GM18502 (cell line): ENCODE results near the gene GPRIN2.

Experiments used
- ATAC-seq: cut with Tn5 transposase; IDR thresholded peaks from one replicate; pipeline ENCODE4 v1.9.1; 2021; ENCODE audit warnings: mild to moderate bottlenecking; ENCODE audit not compliant: unreplicated experiment, poor library complexity

The GPRIN2 gene

DNA sequence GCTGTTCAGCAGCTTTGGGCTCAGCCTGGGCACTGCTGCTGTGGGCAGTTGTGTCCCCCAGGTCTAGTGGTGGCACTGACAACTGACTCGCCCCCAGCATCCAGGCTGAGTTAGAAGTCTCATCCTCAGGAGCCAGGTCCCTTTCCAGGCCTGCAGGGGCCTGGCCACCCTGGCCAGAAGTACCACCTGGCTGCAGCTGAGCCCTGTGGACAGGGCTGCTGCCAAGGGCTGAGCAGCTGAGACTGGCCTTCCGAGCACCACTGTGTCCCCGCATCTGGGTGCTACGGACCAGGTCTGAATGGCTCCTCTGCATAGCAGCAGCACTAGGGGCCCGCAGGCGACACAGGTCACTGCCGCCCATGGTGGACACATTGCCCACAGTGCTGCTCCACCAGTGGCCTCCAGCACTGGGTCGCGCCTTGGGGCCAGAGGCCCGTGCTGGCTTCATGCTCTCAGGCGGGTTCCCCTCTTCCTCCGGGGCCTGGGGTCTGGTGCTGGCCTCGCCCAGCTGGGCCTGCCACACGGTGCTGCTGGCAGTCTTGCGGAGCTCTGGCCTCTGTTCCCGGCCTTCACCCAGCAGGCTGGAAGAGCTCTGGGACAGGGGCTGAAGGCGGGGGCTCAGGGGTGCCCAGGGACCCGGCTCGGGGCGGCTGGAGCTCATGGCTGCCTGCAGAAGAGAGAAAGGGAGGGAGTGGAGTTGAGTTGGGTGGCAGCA is 6.2 kb downstream of the GPRIN2 start:
- no peak for ATAC-seq

DNA sequence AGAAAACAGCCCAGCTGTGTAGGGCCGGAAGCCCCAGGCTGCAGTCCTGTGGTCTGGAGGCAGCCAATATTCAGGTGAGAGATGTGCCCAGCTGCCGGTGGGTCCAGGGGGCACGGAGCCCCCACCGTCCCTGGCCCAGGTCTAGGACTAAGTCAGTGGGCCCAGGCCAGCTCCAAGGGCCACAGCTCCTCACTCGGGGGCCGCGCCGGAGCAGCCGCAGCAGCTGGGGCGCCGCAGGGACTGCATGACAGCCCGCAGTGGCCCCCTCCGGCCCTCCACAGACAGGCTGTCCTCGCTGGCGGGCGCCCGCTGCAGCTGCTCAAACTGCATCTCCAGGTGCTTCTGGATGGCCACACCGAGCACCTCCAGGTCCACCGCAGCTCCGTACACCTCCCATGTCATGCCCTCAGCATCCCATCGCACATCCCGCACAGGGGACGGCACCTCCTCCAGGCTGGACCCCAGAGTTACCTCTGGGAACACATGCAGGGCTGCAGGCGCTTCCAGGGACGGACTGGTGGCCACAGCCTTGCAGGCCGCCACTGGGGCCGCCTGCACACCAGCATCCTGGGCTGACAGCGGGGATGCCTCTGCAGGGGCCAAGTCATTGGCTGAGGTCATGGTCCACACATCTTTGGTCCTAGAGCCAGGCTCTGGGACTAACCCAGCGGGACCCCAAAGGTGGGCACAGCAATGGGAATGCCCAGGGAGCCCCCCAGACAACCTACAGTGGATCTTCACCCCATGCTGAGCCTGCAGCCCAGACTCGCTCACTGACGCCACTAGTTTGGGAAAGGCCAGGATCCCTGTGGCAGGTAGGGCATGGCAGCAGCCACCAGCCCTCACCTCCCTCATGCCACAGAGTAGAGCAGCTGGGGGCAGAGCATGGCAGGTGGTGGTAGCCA is 7.0 kb downstream of the GPRIN2 start:
- ATAC-seq = no peak

GRCh38 chr10:46548498-46549090 is 7.9 kb downstream of the GPRIN2 start:
- ATAC-seq = no peak

- no peak for ATAC-seq
Observed at GRCh38 chr10:46547541-46548497, 8.6 kb downstream of the GPRIN2 start.

DNA sequence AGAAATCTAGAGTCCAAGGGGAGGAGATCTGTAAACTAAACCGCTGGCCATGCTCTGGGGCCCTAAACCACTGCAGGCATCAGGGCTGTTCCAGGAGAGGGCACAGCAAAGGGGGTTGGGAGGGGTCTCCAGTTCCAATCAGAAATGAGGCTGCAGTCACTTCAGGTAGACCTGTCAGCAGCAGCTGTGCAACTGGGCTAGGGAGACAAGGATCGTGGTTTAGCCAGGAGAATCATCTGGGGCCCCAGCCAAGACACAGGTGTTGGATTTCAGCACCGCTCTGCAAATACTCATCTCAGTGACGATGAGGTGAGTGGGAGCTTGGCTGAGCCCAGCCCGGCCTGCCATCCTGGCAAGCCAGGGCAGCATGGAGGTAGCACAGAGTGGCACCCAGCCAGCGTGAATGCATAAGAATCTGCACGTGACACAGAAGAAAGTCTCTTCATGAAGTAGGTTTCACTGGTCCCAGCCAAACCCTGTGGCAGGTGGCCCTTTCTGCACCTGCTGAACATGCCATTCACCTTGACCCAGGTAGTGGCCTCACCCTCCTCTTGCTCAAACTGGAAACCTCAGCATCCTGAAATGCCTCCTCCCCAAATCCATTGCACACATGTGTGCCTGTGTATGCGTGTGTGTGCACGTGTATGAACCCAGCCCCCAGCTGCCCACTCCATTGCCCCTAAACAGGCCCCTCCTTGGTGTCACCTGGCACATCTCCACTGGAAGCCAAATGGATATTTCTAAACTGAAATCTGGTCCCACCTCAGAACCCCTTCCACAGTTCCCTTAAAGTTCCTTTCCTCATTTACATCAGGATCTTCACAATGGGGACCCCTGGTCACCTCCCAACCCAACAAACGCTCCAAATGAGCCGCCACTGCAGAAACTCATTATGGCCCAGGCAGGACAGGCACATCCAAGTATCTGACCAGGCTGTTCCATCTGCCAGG is 9.6 kb downstream of the GPRIN2 start:
- ATAC-seq = no peak

GRCh38 chr10:46545861-46546590 is 10.4 kb downstream of the GPRIN2 start:
- no peak for ATAC-seq

- no peak for ATAC-seq
Observed at GRCh38 chr10:46544989-46545791, 11.3 kb downstream of the GPRIN2 start.

- no peak for ATAC-seq
Observed at GRCh38 chr10:46543466-46544377, 12.7 kb downstream of the GPRIN2 start.

DNA sequence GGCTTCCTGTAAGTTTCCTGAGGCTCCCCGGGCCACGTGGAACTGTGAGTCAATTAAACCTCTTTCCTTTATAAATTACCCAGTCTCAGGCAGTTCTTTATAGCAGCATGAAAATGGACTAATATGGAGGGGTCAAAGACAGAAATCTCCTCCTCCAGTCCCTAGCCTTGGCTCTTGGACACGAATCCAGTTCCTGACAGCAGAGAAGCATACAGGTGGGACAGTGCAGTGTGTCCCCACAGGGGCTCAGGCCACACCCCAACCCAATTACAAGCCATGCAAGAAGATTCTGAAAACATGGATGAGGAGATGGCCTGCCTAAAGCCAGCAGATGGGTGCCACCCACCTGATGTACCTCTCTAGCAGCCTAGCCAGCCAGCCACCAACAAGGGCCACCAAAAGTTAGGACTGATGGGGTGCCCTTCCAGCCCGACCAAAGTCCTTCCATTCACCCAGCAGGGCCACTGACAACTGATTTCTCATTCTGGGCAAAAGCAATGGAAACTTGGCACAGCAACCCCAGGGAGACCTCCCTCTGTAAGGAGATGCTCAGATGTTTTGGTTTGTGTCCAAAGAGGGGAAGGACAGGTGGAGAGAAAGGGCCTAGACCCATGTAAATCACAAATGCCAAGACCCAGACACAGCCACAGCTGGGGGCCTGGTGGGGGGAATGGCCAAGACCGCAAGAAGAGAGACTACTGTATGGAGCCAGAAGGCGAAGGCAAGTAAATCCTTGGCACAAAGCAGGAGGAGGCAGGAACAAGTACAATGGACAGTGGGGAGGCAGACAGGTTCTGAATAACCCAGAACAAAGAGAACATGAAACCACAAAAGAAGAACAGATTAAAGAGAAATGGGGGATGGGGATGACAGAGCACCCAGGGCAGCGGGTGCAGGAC is 13.6 kb downstream of the GPRIN2 start:
- ATAC-seq = no peak

DNA sequence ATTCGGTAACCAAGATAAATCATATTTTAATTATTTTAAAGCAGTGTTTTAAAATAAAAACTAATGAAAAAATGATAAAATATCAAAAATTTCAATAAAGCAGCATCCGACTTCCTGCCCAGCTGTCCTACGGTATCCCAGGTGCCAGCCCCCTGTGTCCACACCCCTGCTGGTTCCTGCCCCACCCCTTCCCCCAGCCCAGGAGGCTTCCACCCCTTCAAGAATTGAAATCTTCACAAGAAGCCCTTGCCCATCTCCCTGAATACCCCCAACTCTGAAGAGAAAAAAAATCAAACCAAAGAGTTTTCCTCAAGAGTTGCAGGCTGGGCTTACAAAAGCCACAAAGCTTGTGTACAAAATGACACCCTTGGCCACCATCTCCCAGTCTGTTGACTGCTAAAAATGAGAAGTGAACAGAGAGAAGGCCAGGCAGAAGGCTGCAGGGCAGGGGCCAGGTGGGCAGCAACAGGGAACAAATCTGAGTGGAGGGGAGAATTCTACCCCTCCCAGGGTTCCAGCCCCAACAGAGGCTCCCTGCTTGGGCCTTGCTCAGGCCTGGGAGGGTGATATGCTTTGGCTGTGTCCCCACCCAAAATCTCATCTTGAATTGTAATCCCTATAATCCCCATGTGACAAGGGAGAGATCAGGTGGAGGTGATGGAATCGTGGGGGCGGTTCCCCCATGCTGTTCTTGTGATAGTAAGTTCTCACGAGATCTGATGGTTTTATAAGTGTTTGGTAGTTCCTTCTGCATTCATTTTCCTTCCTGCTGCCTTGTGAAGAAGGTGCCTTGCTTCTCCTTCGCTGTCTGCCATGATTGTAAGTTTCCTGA is 14.5 kb downstream of the GPRIN2 start:
- no peak for ATAC-seq

DNA sequence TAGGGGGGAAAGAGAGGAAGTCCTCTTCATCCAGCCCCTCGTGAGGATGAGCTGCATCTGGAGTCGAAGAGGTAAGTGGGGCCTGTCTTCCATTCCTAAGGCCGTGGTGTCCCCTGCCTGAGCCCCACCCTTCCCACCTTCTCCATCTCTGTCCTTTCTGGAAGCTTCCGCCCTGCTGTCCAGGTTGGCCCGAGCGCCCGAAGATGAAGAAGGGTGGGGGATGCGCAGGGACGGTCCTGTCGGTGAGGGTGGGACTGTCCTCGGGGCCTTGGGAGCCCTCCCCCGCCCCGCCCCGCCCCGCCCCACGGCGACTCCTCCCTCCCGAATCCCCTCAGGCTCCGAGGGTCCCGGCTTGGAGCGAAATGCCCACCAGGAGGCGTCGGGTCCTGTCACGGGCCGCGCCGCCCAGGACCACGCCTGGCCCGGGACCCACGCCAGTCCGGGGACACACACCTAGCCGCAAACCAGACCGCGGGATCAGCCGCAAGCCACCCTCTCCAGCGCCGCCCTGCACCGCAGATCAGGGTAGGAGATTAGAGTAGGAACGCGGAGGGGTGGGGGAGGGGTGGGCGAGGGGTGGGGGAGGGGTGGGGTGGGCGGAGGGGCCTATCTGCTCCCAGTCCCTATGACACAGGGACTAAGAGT is 15.3 kb downstream of the GPRIN2 start:
- no peak for ATAC-seq

- ATAC-seq = no peak
Observed at GRCh38 chr10:46540412-46541016, 15.9 kb downstream of the GPRIN2 start.

DNA sequence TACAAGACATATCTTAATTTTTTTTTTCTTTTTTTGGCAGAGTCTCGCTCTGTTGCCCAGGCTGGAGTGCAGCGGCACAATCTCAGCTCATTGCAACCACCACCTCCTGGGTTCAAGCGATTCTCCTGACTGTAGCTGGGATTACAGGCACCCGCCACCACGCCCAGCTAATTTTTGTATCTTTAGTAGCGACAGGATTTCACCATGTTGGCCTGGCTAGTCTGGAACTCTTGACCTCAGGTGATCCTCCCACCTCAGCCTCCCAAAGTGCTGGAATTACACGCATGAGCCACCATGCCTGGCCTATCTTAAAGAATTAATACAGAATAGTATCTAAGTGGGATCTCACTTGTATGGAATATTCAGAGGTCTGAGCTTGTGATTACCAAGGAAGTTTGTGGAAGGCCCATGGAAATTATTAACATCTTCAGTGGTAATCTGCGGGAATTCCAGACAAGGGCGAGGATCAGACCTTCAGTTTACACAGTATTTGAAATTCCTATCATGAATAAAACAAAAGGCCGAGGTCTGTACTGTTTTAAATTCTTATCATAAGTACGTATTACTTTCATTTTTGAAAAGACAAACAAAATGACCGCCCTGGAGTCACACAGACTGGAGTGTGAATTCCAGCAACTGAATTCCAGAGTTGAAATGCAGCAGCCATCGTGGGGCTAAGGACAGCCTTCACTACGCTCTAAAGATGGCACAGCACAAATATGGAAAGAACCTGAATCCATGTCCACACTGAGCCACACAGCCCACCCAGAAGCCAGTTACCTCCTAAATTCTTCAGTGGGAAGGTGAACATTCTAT is 16.7 kb downstream of the GPRIN2 start:
- ATAC-seq = no peak
